Sigmoid colon (tissue), 4 donors: ENCODE data around the gene ADCK2.

ENCODE experiments used
- EP300 ChIP-seq, 4 donors: sonication (generic); formaldehyde crosslinking; IDR thresholded peaks; one replicate each; pipeline ENCODE4 v1.6.1; 2017; ENCODE audit warnings: antibody characterized with exemption in 4 of 4
- POLR2A ChIP-seq, 2 donors: fragments of 450-650 bp; IDR thresholded peaks; one replicate each; pipeline ENCODE4 v1.6.1; 2016; ENCODE audit warnings: antibody characterized with exemption in 2 of 2, mild to moderate bottlenecking in 2 of 2, moderate library complexity in 2 of 2
- POLR2AphosphoS5 ChIP-seq, 4 donors: sonication (generic); formaldehyde crosslinking; IDR thresholded peaks; one replicate each; pipeline ENCODE4 v1.6.1; 2017; ENCODE audit warnings: antibody characterized with exemption in 4 of 4
- TF ChIP-seq, protein P1 (sequence below), 4 experiments: fragments of 450-650 bp in 3 of 4; fragments of 200-600 bp in 1 of 4; IDR thresholded peaks; one replicate each; pipeline ENCODE4 v1.5.1; 2016 to 2019; ENCODE audit warnings: antibody characterized with exemption in 4 of 4, mild to moderate bottlenecking in 3 of 4, moderate library complexity in 2 of 4

DNA sequence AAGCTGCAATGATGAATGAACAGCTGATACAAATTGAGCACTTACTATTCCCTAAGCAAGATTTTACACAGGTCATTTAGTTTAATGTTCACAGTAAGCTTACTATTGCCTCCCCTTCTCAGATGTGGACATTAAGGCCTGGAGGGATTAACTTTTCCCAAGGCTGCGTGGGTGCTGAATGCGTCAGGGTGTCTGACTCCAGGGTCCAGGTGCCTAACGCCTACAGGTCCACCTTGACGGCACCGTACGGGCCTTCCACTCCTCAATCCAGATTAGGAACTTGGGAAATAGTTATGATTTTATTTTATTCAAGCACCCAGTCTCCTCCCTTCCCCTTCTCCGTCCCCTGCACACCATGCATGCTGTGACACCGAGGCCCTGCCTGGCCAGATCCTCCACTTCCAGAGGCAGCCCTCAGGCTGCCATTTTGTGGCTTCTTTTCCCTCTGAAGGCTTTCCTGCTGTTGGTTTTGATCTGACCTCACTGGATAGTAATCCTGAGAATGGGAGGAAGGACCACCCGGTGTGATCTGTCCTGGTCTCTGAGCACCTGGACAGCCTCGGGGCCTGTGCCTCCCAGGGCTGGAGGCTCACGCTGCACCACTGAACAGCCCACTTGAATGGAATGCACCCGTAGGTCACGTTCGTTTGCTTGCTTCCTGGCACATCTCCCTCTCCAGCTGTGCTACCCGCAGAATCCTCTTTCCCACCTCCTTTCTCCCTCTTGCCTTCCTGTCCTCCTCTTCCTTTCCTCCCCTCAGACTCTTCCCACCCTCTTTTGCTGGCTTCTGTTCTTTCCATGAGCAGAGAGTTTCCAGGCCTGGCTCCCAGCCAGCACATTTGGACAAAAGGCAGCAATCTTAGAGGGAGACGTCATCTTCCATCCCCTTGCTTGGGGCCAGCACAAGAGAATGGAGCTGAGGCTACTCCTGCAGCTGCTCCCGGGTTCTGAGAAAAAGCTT is 46.6 kb upstream of the ADCK2 start:
- TF ChIP-seq, protein P1, sequence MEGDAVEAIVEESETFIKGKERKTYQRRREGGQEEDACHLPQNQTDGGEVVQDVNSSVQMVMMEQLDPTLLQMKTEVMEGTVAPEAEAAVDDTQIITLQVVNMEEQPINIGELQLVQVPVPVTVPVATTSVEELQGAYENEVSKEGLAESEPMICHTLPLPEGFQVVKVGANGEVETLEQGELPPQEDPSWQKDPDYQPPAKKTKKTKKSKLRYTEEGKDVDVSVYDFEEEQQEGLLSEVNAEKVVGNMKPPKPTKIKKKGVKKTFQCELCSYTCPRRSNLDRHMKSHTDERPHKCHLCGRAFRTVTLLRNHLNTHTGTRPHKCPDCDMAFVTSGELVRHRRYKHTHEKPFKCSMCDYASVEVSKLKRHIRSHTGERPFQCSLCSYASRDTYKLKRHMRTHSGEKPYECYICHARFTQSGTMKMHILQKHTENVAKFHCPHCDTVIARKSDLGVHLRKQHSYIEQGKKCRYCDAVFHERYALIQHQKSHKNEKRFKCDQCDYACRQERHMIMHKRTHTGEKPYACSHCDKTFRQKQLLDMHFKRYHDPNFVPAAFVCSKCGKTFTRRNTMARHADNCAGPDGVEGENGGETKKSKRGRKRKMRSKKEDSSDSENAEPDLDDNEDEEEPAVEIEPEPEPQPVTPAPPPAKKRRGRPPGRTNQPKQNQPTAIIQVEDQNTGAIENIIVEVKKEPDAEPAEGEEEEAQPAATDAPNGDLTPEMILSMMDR (IDR thresholded peaks at IDR 0.05) = no peak
- TF ChIP-seq EP300 (IDR thresholded peaks at IDR 0.05) (no peak), POLR2A (IDR thresholded peaks at IDR 0.05) (no peak), POLR2AphosphoS5 (IDR thresholded peaks at IDR 0.05) (peak; percentile 17 to 71 (median 68))
